ENCODE results near the gene SYT15.

SYT15 gene

DNA sequence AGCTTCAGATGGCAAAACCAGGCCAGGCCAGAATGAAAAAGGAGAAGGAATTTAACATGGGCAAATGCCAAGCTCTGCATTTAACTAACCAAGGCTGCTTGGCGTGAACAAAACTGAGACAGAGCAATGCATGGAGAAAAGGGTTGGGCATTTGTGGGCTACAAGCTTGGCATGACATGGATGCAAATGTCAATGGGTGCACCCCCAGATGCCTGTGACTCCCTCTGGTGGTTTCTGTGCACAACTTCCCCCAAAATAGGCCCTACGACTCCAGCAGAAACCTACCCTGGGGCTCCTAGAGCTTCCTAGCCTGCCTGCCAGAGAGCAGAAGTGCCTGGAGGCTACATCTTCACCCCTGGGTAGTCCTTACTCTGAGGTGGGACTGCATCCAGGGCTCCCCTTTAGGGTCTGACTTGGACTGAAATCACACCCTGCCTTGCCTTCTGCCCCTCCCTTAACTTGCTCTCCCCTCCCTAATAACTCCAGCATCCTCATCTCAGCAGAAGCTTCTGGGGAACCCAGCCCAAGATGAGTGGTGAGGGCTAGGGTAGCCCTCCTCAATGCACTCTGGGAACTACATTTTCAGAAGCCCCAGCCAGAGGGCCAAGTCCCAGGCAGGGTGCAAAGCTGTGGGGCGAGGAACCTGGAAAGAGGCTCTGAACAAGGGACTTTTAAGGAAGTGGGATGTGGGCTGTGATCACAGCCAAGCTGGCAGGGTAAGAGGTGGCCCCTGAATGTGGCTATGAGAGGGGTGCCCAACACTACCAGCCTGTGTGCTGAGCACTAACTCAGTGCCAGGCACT is 33.7 kb upstream of the SYT15 start:
- no peak for DNase-seq (ENCODE audit: low read depth)

GRCh38 chr10:46545861-46546590 is 32.9 kb upstream of the SYT15 start:
- DNase-seq (ENCODE audit: low read depth), result no peak

- no peak for DNase-seq (ENCODE audit: low read depth)
Measured at GRCh38 chr10:46546591-46547540, 32.1 kb upstream of the SYT15 start.

GRCh38 chr10:46547541-46548497 is 31.1 kb upstream of the SYT15 start:
- no peak for DNase-seq (ENCODE audit: low read depth)

DNA sequence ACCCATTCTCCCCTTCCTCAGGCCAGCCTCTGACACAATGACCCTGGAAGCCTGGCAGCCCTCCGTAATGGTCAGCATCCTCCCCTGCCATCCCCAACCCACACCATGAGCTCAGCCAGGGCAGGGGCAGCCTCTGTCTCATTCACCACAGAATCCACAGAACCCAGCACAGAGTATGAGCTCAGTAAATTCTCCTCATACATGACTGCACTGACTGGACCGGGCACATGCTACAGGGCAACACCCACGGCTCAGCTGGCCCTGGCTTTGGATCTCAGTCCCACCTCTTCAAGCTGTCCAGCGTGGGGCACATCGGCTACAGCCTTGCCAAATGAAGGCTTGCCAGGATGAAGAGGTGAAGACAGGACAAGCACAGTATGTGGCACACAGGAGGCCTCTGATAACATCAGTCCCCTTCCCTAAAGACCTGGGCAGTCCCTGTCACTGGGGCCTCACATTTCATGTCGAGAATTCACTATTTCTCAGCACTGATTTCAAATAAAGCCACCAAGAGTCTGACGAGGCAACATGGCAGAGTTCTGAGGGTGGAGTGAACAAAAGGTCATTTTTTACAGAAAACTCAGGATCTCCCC is 30.3 kb upstream of the SYT15 start:
- no peak for DNase-seq (ENCODE audit: low read depth)

DNA sequence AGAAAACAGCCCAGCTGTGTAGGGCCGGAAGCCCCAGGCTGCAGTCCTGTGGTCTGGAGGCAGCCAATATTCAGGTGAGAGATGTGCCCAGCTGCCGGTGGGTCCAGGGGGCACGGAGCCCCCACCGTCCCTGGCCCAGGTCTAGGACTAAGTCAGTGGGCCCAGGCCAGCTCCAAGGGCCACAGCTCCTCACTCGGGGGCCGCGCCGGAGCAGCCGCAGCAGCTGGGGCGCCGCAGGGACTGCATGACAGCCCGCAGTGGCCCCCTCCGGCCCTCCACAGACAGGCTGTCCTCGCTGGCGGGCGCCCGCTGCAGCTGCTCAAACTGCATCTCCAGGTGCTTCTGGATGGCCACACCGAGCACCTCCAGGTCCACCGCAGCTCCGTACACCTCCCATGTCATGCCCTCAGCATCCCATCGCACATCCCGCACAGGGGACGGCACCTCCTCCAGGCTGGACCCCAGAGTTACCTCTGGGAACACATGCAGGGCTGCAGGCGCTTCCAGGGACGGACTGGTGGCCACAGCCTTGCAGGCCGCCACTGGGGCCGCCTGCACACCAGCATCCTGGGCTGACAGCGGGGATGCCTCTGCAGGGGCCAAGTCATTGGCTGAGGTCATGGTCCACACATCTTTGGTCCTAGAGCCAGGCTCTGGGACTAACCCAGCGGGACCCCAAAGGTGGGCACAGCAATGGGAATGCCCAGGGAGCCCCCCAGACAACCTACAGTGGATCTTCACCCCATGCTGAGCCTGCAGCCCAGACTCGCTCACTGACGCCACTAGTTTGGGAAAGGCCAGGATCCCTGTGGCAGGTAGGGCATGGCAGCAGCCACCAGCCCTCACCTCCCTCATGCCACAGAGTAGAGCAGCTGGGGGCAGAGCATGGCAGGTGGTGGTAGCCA is 29.5 kb upstream of the SYT15 start:
- DNase-seq (ENCODE audit: low read depth), result no peak

- no peak for DNase-seq (ENCODE audit: low read depth)
Measured at GRCh38 chr10:46550076-46550790, 28.7 kb upstream of the SYT15 start.

DNA sequence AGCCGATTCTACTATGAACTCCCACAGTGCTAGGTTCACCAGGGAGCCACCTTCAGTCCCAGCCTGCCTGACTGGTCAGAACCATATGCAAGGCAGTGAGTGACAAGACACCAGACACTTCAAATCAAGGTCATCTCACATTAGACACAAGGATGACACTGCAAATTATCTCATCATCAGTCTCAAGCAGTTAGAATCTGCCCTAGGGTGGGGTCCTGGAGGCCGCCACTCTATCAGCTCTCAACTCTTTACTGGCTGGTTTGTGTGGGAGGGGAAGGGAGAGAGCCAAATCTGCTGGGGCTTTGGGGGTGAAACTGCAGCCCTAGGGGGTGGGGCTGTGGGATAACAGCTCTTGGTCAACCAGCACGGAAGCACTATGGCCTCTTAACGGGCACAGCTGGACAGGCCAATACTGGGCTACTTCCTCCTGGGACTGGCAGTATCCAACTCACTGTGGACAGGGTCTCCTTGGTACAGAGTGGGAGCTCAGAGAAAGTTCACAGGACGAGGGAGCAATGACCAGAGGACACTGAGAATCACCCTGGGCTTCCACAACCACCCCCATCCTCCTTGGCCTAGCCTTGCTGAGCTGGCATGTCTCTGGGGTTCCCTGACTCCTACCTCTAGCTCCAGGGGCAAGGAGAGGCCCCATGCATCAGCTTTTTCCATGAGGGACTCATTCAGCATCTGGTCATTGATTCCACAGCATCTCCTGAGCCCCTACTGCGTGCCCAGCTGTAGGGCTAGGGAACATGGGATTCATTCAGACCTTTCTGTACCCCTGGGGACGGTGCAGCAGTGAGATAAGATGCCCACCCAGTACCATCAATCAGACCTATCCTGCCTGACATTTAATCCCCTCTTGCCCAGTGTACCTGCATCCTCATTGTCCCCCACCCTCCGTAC is 27.9 kb upstream of the SYT15 start:
- no peak for DNase-seq (ENCODE audit: low read depth)

DNA sequence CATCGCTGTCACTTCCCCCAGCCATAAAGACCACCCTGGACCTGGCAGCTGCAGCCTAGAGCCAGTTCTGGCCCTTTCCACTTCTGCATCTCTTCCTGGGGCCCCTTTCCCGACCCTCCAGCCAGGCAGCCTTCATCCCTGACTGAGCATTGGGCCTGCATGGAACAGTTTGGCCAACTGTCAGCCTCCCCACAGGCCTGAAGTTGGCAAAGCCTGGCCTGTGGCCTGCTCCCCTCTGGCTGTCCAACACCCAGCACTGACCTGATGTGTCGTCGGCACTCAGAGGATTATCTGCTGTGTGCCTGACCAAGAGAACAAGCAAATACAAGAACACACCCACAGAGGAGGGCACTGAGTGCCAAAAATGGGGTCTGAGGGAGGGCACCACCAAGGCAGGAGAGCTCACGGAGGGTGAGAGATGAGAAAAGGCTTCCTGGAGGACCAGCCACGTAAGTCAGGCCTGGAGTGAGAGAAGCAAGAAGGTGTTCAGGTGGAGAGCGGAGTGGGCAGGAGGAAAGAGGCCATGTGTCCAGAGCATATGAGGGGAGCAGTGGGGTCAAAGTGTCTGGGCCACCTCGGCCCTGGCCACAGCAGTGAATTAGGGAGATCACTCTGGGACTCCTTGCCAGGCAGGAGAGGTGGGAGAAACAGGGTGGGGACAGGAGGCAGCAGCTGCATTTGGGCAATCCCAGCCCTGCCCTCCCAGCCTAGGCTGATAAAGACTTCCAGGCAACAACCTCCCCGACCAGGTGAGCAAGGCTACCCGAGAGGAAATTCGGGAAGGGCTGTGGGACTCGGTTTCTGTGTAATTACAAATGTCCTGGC is 27.0 kb upstream of the SYT15 start:
- DNase-seq (ENCODE audit: low read depth), result no peak

- DNase-seq (ENCODE audit: low read depth), result no peak
Measured at GRCh38 chr10:46552526-46553237, 26.2 kb upstream of the SYT15 start.

DNA sequence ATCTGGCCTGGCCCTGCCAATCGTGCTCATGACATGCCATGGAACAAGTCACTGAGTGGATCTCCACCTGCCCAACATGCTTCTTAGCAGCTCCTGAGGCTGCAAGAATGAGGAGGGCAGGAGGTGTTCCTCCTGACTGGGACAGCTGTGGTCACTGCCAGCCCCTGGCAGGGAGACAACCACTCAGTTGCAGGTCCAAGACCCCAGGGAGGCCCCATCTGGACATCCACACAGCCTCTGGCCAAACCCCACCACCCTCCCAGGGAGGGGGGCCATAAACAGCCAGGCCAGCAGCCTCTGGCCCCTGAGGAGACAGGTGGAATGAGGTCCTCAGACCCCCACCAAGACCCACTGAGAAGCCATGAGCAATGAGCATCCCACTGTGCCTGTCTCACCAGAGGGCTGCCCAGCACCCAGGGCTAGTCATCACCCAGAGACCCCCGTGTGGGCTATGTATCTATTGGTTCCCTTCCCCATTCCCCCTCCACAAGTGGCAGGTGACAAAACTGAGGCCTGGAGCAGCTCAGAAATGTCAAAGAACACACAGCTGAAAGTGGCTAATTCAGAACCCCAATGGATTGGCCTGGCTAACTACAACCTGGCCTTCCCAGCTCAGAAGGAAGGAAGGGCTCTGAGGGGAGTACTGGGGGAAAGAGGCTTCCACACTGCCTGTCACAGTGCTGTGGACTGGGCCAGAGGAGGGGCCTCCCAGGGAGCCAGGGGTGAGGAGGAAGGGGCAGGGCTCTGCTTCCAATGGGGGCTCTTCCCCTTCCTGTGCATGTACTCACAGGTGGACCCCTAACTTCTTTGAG is 25.5 kb upstream of the SYT15 start:
- no peak for DNase-seq (ENCODE audit: low read depth)

DNA sequence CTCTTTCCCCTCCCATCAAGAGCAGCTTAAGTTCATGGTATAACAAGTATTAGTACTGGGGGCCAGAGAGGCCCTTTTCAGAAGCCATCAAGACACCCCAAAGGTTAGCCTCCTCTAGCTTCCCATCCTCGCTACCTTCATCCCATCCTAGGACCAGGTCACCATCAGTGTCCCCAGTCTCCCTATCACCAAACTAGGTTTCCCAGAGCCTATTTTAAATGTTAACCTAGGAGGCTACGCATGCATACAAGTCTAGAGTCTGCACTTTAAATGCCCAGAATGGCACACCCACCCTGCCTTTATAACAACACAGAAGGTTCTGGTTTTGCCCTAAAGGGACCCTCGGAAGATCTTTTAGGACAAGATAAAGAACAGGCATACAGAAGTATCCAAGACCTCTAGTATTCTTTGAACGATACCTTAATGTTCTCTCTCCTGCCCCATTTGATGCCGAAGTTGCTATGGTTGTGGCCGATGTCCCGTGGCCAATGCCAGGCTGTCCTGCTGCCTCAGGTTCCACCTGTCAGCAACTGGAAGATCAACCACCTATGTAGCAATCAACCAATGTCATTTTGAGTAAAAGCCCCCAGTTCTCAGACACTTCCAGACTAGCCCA is 24.7 kb upstream of the SYT15 start:
- no peak for DNase-seq (ENCODE audit: low read depth)

DNA sequence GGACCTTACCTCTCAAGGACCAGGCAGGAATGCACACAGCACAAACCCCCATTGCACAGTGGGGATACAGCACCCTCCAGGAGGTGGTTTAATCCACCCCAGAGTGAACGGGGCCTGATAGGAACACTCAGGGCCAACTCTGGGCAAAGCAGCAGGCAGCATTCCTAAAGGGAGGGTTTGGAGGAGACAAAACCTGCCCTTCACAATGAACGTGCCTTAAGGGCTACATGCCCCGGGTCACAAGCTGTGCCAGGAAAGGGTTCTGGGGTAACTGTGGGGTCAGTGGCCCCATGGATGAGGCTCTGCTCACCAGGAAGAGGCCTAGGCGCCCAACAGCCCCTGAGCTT is 23.6 kb upstream of the SYT15 start:
- DNase-seq (ENCODE audit: low read depth), result no peak

DNA sequence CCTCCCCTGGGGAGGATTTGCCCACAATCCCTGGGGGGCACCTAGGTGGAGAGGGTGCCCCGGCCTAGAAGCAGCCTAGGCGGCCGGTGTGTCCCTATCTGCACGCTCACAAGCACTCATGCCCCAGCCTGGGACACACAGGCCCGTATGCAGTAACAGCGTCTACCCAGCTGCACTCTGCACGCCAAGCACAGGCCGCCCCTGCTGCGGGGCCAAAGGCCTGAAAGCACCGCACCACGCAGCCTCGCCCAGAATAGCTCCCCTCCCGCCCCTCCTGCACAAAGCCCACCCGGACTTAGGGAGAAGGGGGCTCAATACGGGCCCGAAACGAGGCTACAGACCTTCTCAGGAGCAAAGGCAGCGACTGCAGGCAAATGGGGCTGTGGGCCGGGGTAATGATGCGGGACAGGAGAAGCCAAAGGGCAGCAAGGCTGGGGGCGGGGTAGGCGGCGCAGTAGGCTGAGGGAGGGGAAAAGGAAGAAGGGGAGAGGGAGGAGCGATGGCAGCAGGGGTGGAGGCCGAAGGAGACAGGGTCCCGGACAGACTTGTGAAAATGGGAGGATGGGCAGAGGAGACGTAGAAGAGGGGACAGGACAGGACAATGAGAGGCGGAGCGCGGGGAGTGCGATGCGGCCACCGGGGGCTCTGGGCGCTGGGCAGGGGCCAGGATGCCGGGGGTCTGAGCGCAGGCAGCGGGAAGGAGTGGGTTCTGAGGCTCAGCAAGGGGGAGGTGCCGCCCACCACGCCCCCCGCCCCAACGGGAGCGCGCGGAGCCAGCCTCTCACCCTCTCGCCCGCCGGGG is 23.0 kb upstream of the SYT15 start:
- DNase-seq (ENCODE audit: low read depth), result no peak
